ENCODE measurements around the gene BCR.

Gene BCR

GRCh38 chr22:23176645-23177027 lies 3.7 kb upstream of the BCR start:
- TF ChIP-seq CTCF (IDR thresholded peaks at IDR 0.05; ENCODE audit: unreplicated experiment in 3 of 3): no peak
- peaks cover 8% of the 10 kb centered on the region for H3K4me1 Mint-ChIP-seq
- H3K36me3 Mint-ChIP-seq (ENCODE audit: low read depth): peaks cover 22% of the 10 kb centered on the region
- no peak overlapping the region for H3K27ac Mint-ChIP-seq
- no peak overlapping the region for H3K4me3 Mint-ChIP-seq
- peaks cover 16% of the 10 kb centered on the region for H3K9me3 Mint-ChIP-seq
- peaks cover 20% of the 10 kb centered on the region for H3K27me3 Mint-ChIP-seq (ENCODE audit: low read depth)

- H3K27ac Mint-ChIP-seq: no peak overlapping the region
- no peak overlapping the region for H3K4me3 Mint-ChIP-seq
- H3K9me3 Mint-ChIP-seq: peaks cover 16% of the 10 kb centered on the region
- H3K4me1 Mint-ChIP-seq: peaks cover 13% of the 10 kb centered on the region
- H3K36me3 Mint-ChIP-seq (ENCODE audit: low read depth): peaks cover 22% of the 10 kb centered on the region
- H3K27me3 Mint-ChIP-seq (ENCODE audit: low read depth): peaks cover 26% of the 10 kb centered on the region
- TF ChIP-seq CTCF (IDR thresholded peaks at IDR 0.05; ENCODE audit: unreplicated experiment in 3 of 3): no peak
Observed at GRCh38 chr22:23177197-23177596, 3.1 kb upstream of the BCR start.

GRCh38 chr22:23178512-23179254 lies 1.6 kb upstream of the BCR start:
- Mint-ChIP-seq H3K36me3 (ENCODE audit: low read depth) (peaks cover 27% of the 10 kb centered on the region), H3K27me3 (ENCODE audit: low read depth) (peaks cover 30% of the 10 kb centered on the region), H3K4me1 (peaks cover 28% of the 10 kb centered on the region), H3K9me3 (peaks cover 16% of the 10 kb centered on the region), H3K27ac (peak overlapping the region; percentile 60 to 69 (median 62)), H3K4me3 (peak overlapping the region; percentile 72 to 89 (median 81))
- peak; percentile 91 to 97 (median 95) for TF ChIP-seq CTCF (IDR thresholded peaks at IDR 0.05; ENCODE audit: unreplicated experiment in 3 of 3)

- Mint-ChIP-seq H3K4me1 (peaks cover 33% of the 10 kb centered on the region), H3K27me3 (ENCODE audit: low read depth) (peaks cover 27% of the 10 kb centered on the region), H3K9me3 (peaks cover 16% of the 10 kb centered on the region), H3K4me3 (peak overlapping the region; percentile 83 to 89 (median 84)), H3K27ac (peak overlapping the region in 1 of 3 experiments; percentile 60), H3K36me3 (ENCODE audit: low read depth) (peaks cover 26% of the 10 kb centered on the region)
- TF ChIP-seq CTCF (IDR thresholded peaks at IDR 0.05; ENCODE audit: unreplicated experiment in 3 of 3): no peak
Observed at GRCh38 chr22:23179381-23180299, 669 bp upstream of the BCR start.

- Mint-ChIP-seq H3K4me1 (peaks cover 40% of the 10 kb centered on the region), H3K27me3 (ENCODE audit: low read depth) (peaks cover 31% of the 10 kb centered on the region), H3K27ac (no peak overlapping the region), H3K4me3 (peak overlapping the region; percentile 81 to 88 (median 83)), H3K36me3 (ENCODE audit: low read depth) (peaks cover 27% of the 10 kb centered on the region), H3K9me3 (peaks cover 12% of the 10 kb centered on the region)
- no peak for TF ChIP-seq CTCF (IDR thresholded peaks at IDR 0.05; ENCODE audit: unreplicated experiment in 3 of 3)
Observed at GRCh38 chr22:23180893-23181720, 798 bp downstream of the BCR start.
